GM23248 (cell line): Measurements from ENCODE around the gene ADIPOQ. TPM values are rescaled to one million over a fixed set of nuclear protein-coding genes. Genes with fewer than 3 reads are reported as not detected.

Source experiments
- DNase-seq: peaks from one replicate; pipeline ENCODE4 v3.0.0-alpha.2; 2015
- H2AFZ ChIP-seq: fragments of 200-600 bp; sonication (generic); 2 replicates; pipeline ENCODE4 v1.6.1; 2016; ENCODE audit warnings: antibody characterized with exemption
- H3F3A ChIP-seq: fragments of 200-600 bp; sonication (generic); 2 replicates; pipeline ENCODE4 v1.6.1; 2016; ENCODE audit warnings: mild to moderate bottlenecking, antibody characterized with exemption, mixed run types; ENCODE audit not compliant: insufficient read depth
- H3K27ac ChIP-seq: fragments of 200-600 bp; sonication (generic); 2 replicates; pipeline ENCODE4 v1.5.1; 2016; ENCODE audit warnings: mild to moderate bottlenecking
- H3K27me3 ChIP-seq: fragments of 200-600 bp; sonication (generic); replicated peaks from 2 replicates; pipeline ENCODE4 v1.6.1; 2016; ENCODE audit warnings: mild to moderate bottlenecking; ENCODE audit not compliant: insufficient read depth
- H3K36me3 ChIP-seq: fragments of 200-600 bp; sonication (generic); 2 replicates; pipeline ENCODE4 v1.6.1; 2016; ENCODE audit warnings: low read depth, mild to moderate bottlenecking
- H3K4me1 ChIP-seq: fragments of 200-600 bp; sonication (generic); 2 replicates; pipeline ENCODE4 v1.6.1; 2016; ENCODE audit warnings: mild to moderate bottlenecking; ENCODE audit not compliant: insufficient read depth
- H3K4me2 ChIP-seq: fragments of 200-600 bp; sonication (generic); one replicate; pipeline ENCODE4 v1.6.1; 2016; ENCODE audit warnings: mild to moderate bottlenecking; ENCODE audit not compliant: unreplicated experiment
- H3K4me3 ChIP-seq: fragments of 200-600 bp; sonication (generic); 2 replicates; pipeline ENCODE4 v1.5.1; 2016; ENCODE audit warnings: mild to moderate bottlenecking
- H3K79me2 ChIP-seq: fragments of 200-600 bp; sonication (generic); 2 replicates; pipeline ENCODE4 v1.6.1; 2016; ENCODE audit warnings: mild to moderate bottlenecking; ENCODE audit not compliant: insufficient read depth
- H3K9ac ChIP-seq: fragments of 200-600 bp; sonication (generic); 2 replicates; pipeline ENCODE4 v1.6.1; 2016; ENCODE audit warnings: mild to moderate bottlenecking
- H3K9me2 ChIP-seq: fragments of 200-600 bp; sonication (generic); 2 replicates; pipeline ENCODE4 v1.6.1; 2016; ENCODE audit warnings: mixed run types, mild to moderate bottlenecking, moderate library complexity; ENCODE audit not compliant: insufficient read depth
- H3K9me3 ChIP-seq: fragments of 200-600 bp; sonication (generic); one replicate; pipeline ENCODE4 v1.6.1; 2017; ENCODE audit warnings: low read depth
- H4K20me1 ChIP-seq: fragments of 200-600 bp; sonication (generic); 2 replicates; pipeline ENCODE4 v1.6.0; 2016; ENCODE audit not compliant: insufficient read depth
- EZH2 ChIP-seq: fragments of 200-600 bp; sonication (generic); IDR thresholded peaks from 2 replicates; pipeline ENCODE4 v1.6.1; 2018; ENCODE audit warnings: antibody characterized with exemption, mild to moderate bottlenecking; ENCODE audit not compliant: insufficient read depth, poor library complexity, severe bottlenecking
- EZH2phosphoT487 ChIP-seq: fragments of 200-600 bp; sonication (generic); IDR thresholded peaks from 2 replicates; pipeline ENCODE4 v1.6.1; 2018; ENCODE audit warnings: antibody characterized with exemption, moderate library complexity, mild to moderate bottlenecking, low read depth; ENCODE audit not compliant: insufficient read depth
- WGBS, 2 experiments: methylation state at CpG; one replicate each; pipeline ENCODE4 v1.1.6; 2015 to 2017; ENCODE audit warnings: low lambda C conversion rate in 2 of 2, low coverage in 1 of 2; ENCODE audit errors: missing lambda C conversion rate in 2 of 2; 5-methylcytosine and 5-hydroxymethylcytosine counted together
- in situ Hi-C: fragments of 300-500 bp; cut with MboI; formaldehyde crosslinking; loops from 2 replicates; pipeline ENCODE4 v1.15.0; 2020
- polyA plus RNA-seq: library from polyadenylated mRNA; unstranded; fragments of >200 nt; fragmentation: Nextera tagmentation; extraction: Ambion mirVana; gene quantifications from 2 replicates; pipeline ENCODE4 v1.2.1, GENCODE V29; 2016
- total RNA-seq: library from RNA; depleted of rRNA; stranded (reverse); fragments of >200 nt; shearing (Covaris generic); gene quantifications from 2 replicates; pipeline ENCODE4 v1.2.3, GENCODE V29; 2014

The ADIPOQ gene
- total and polyA plus RNA-seq, 2 experiments from 2014 or later: not detected

DNA sequence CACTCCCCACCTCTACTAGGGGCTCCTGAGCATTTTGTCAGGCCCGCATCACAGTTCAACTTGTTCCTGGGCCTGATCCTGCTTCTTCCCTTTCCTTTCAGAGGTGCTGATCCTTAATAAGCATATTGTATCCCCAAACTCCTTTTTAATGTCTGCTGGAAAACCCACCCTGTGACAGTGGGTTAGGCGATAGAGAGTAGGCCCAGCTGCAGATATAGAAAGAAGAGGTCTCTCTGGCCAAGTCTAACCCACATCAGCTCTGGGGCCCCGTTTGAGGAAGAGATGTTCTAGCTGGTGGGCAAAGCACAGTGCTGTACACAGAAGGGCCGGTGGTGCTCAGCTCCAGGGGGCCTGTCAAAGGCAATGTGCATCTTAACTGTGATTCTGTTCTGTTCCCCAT lies 53.5 kb downstream of the ADIPOQ start:
- Histone ChIP-seq H3K4me1 (peaks cover under 1% of the 10 kb centered on the region), H3K4me2 (no peak overlapping the region), H2AFZ (no peak overlapping the region), H3K9me2 (no peaks in the 10 kb centered on the region), H3K27ac (no peak overlapping the region), H3K79me2 (no peaks in the 10 kb centered on the region), H4K20me1 (no peaks in the 10 kb centered on the region), H3K27me3 (peaks cover 25% of the 10 kb centered on the region), H3F3A (no peaks in the 10 kb centered on the region), H3K36me3 (no peaks in the 10 kb centered on the region), H3K4me3 (no peak overlapping the region), H3K9me3 (no peaks in the 10 kb centered on the region), H3K9ac (no peak overlapping the region)
- no peak for DNase-seq
- 43 to 47% methylated on average over 4 of the region's 4 CpGs for WGBS, 2 experiments
- in situ Hi-C loops: no loop called here
- TF ChIP-seq EZH2phosphoT487 (no peak), EZH2 (no peak)

DNA sequence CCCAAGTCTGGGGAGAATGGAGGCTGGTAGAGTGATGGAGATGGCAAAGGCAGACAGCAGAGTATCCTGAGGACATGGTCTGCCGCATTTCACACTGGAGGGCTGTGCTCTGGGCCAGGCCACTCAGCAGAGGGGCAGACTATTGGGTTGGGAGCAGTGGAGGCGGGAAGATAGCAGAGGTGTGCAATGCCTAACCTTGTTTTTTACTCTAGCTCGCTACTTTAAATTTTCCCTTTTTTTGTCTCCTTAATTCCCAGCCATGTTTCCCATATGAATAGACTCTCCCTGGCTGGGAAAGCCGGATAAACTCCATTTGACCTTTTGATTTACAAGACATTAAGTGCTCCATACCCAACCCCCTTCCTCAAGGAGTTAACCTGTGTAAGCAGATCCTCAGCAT lies 54.4 kb downstream of the ADIPOQ start:
- H4K20me1 ChIP-seq: no peaks in the 10 kb centered on the region

DNA sequence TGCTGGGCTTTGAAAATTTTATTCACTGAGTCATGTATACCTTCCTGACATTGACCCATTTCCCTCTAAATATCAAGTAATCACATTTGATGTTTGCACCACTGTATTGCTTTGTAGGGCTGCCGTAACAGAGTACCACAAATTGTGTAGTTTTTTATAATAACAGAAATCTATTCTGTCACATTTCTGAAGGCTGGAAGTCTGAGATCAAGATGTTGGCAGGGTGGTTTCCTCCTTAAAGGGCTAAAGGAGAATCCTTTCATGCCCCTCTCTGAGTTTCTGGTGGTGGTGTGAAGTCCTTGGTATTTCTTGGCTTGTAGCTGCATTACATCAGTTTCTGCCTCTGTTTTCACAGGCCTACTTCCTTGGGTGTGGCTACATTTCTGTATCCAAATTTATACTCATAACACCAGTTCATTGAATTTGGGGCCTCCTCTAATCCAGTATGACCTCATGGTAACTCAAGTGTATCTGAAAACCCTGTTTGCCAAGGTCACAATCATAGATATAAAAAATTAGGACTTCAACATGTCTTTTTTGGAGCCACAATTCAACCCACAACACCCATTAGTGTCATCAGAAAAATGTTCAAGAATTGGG lies 58.7 kb downstream of the ADIPOQ start:
- Histone ChIP-seq H3K9me3 (no peaks in the 10 kb centered on the region), H3F3A (no peaks in the 10 kb centered on the region), H2AFZ (no peak overlapping the region), H3K4me3 (no peak overlapping the region), H3K4me1 (peaks cover 6% of the 10 kb centered on the region), H3K4me2 (no peak overlapping the region), H4K20me1 (no peaks in the 10 kb centered on the region), H3K27ac (no peak overlapping the region), H3K9me2 (no peaks in the 10 kb centered on the region), H3K27me3 (peaks cover 15% of the 10 kb centered on the region; the same call in 1 of the 2 replicates), H3K79me2 (no peaks in the 10 kb centered on the region), H3K9ac (no peak overlapping the region), H3K36me3 (no peaks in the 10 kb centered on the region)
- TF ChIP-seq EZH2 (no peak), EZH2phosphoT487 (no peak)
- 5 to 19% methylated on average over 1 of the region's 1 CpG for whole genome bisulfite sequencing, 2 experiments
- DNase-seq: peak; percentile 39
- in situ Hi-C loops: no loop called here

More for the DNA sequence above, 54.4 kb downstream of the ADIPOQ start:
- no peak overlapping the region for H3K4me2 ChIP-seq
- no peaks in the 10 kb centered on the region for H3K9me3 ChIP-seq
- no peak overlapping the region for H2AFZ ChIP-seq
- H3K27me3 ChIP-seq: peaks cover 17% of the 10 kb centered on the region
- in situ Hi-C loops: no loop called here
- H3K4me3 ChIP-seq: no peak overlapping the region
- TF ChIP-seq EZH2 (no peak), EZH2phosphoT487 (no peak)
- no peak for DNase-seq
- H3K4me1 ChIP-seq: peaks cover 6% of the 10 kb centered on the region
- no peak overlapping the region for H3K9ac ChIP-seq
- no peaks in the 10 kb centered on the region for H3K9me2 ChIP-seq
- no peak overlapping the region for H3K27ac ChIP-seq
- no peaks in the 10 kb centered on the region for H3F3A ChIP-seq
- WGBS, 2 experiments: 27 to 34% methylated on average over 4 of the region's 4 CpGs
- no peaks in the 10 kb centered on the region for H3K36me3 ChIP-seq
- H3K79me2 ChIP-seq: no peaks in the 10 kb centered on the region

DNA sequence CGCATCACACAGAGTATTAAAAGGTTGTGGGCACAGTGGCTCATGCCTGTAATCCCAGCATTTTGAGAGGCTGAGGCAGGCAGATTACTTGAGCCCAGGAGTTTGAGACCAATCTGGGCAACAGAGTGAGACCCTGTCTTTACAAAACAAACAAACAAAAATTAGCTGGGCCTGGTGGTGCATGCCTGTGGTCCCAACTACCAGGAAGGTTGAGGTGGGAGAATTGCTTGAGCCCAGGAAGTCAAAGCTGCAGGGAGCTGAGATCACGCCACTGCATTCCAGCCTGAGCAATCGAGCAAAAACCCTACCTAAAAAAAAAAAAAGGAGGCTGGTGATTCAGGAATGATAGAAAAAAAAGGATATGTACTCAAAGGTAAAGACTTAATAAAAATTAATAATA lies 59.6 kb downstream of the ADIPOQ start:
- Histone ChIP-seq H4K20me1 (no peaks in the 10 kb centered on the region), H3K79me2 (no peaks in the 10 kb centered on the region), H3K9me3 (no peaks in the 10 kb centered on the region), H3K27me3 (peaks cover 9% of the 10 kb centered on the region; the same call in 1 of the 2 replicates), H3K27ac (no peak overlapping the region), H3K4me3 (no peak overlapping the region), H3K9ac (no peak overlapping the region), H3K36me3 (no peaks in the 10 kb centered on the region), H3F3A (no peaks in the 10 kb centered on the region), H3K9me2 (no peaks in the 10 kb centered on the region), H3K4me2 (no peak overlapping the region), H3K4me1 (peaks cover 6% of the 10 kb centered on the region), H2AFZ (no peak overlapping the region)
- WGBS, 2 experiments: 37 to 53% methylated on average over 3 of the region's 3 CpGs
- in situ Hi-C loops: no loop called here
- no peak for TF ChIP-seq EZH2
- no peak for TF ChIP-seq EZH2phosphoT487
- no peak for DNase-seq
